ENCODE results near the gene CDK5R1. TPM values are rescaled to one million over a fixed set of nuclear protein-coding genes. Genes with fewer than 3 reads are reported as not detected.
A peak's percentile ranks its signal among the peaks of the same experiment; 100 is the strongest.

Gene CDK5R1
- total RNA-seq, 1 experiment from 2014 or later: 3.9 TPM

DNA sequence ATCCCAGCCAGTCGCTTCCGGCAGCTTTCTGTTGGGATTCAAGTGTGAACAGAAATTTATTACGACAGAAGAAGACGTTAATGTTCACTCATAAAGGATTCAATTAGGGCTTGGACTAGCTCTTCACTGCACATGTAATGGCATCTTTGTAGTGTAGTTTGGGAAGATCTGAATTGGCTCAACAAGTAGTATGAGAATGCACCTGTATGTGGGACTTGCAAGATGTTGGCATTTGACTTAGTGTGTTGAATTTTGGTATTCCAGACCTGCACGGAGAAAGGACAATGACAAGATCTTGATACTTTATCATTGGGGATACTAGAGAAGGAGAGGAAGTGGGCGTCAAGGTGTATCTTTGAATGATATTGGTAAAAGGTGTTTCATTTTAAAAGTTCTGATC lies 41.3 kb upstream of the CDK5R1 start:
- BruUV-seq (replicated peaks): TSS peak; percentile 58
- no peak for DNase-seq (ENCODE audit: low spot score)
- no peak for TF ChIP-seq EZH2 (IDR thresholded peaks at IDR 0.05; ENCODE audit: borderline replicate concordance, low read depth, low read length, poor library complexity, severe bottlenecking)
- TF ChIP-seq, protein P1, sequence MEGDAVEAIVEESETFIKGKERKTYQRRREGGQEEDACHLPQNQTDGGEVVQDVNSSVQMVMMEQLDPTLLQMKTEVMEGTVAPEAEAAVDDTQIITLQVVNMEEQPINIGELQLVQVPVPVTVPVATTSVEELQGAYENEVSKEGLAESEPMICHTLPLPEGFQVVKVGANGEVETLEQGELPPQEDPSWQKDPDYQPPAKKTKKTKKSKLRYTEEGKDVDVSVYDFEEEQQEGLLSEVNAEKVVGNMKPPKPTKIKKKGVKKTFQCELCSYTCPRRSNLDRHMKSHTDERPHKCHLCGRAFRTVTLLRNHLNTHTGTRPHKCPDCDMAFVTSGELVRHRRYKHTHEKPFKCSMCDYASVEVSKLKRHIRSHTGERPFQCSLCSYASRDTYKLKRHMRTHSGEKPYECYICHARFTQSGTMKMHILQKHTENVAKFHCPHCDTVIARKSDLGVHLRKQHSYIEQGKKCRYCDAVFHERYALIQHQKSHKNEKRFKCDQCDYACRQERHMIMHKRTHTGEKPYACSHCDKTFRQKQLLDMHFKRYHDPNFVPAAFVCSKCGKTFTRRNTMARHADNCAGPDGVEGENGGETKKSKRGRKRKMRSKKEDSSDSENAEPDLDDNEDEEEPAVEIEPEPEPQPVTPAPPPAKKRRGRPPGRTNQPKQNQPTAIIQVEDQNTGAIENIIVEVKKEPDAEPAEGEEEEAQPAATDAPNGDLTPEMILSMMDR (conservative IDR thresholded peaks at IDR 0.05; ENCODE audit: low read depth, low read length): no peak
- ChIA-PET POLR2A (ENCODE audit: low non-redundant PET) (interaction anchor here (0.7 kb wide), 1 partner anchor 68 kb away, joined by 4 read pairs; no protein-coding TSS in a partner anchor), CTCF (no interaction called here)
- Histone ChIP-seq H3K27me3 (replicated peaks; ENCODE audit: insufficient read depth, low read depth, low read length, poor library complexity) (no peaks in the 10 kb centered on the region), H3K27ac (ENCODE audit: low read depth, low read length, poor library complexity, severe bottlenecking) (peak overlapping the region; percentile 94), H3K4me3 (ENCODE audit: low read depth, low read length, poor library complexity, severe bottlenecking) (peak overlapping the region; percentile 87), H3K9me3 (ENCODE audit: low read depth, low read length, poor library complexity, severe bottlenecking) (no peaks in the 10 kb centered on the region), H3K4me1 (ENCODE audit: insufficient read depth, low read length, poor library complexity, severe bottlenecking) (peaks cover 11% of the 10 kb centered on the region), H3K36me3 (ENCODE audit: insufficient read depth, low read length, poor library complexity, severe bottlenecking) (peaks cover 20% of the 10 kb centered on the region)
- intact Hi-C loops (cut with micrococcal nuclease; ENCODE audit: unreplicated experiment): loop anchor here (10.0 kb wide), 1 partner anchor 91 kb away; the partner anchor contains the start of gene ZNF207

DNA sequence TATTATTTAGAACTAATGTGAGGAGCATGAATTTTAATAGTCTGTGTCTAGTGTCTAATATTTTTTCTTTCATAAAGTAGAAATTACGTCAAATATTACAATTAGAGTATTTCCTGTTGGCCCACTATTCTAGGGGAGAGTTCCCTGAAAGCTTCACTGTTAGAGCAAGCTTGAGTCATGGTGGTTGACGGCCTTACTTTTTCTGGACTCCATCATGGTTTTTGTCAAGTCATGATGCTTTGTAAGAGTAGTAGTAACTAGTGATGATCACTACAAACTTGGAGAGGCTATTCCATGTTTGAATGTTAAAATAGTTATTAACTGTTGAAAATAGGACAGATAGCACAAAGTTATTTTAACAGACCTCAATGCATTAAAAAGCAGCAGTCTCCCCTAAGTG lies 40.8 kb upstream of the CDK5R1 start:
- Histone ChIP-seq H3K4me1 (ENCODE audit: insufficient read depth, low read length, poor library complexity, severe bottlenecking) (peaks cover 11% of the 10 kb centered on the region), H3K27me3 (replicated peaks; ENCODE audit: insufficient read depth, low read depth, low read length, poor library complexity) (no peaks in the 10 kb centered on the region), H3K36me3 (ENCODE audit: insufficient read depth, low read length, poor library complexity, severe bottlenecking) (peaks cover 25% of the 10 kb centered on the region), H3K4me3 (ENCODE audit: low read depth, low read length, poor library complexity, severe bottlenecking) (peak overlapping the region; percentile 87), H3K9me3 (ENCODE audit: low read depth, low read length, poor library complexity, severe bottlenecking) (no peaks in the 10 kb centered on the region), H3K27ac (ENCODE audit: low read depth, low read length, poor library complexity, severe bottlenecking) (no peak overlapping the region)
- ChIA-PET POLR2A (ENCODE audit: low non-redundant PET) (no interaction called here), CTCF (no interaction called here)
- no TSS peak for BruUV-seq (replicated peaks)
- intact Hi-C loops (cut with micrococcal nuclease; ENCODE audit: unreplicated experiment): loop anchor here (10.0 kb wide), 1 partner anchor 91 kb away; the partner anchor contains the start of gene ZNF207
- TF ChIP-seq, protein P1 (conservative IDR thresholded peaks at IDR 0.05; ENCODE audit: low read depth, low read length): no peak
- TF ChIP-seq EZH2 (IDR thresholded peaks at IDR 0.05; ENCODE audit: borderline replicate concordance, low read depth, low read length, poor library complexity, severe bottlenecking): no peak
- DNase-seq (ENCODE audit: low spot score): peak; percentile 1

DNA sequence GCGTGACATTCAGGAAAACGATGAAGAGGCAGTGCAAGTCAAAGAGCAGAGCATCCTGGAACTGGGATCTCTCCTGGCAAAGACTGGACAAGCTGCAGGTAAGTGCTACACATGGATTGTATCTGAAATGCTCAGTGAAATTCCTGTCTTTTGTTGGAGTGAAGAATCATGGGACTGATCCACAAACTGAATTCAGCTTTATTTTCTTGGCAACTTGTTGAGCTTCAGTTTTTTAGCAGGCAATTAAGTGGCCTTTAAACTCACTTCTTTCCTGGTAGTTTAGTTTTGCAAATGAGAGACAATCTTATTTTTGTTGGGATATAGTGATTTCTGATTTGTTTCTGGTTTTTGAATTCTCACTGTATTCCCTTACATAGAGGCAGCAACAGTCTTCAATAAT lies 39.8 kb upstream of the CDK5R1 start:
- no TSS peak for BruUV-seq (replicated peaks)
- CTCF ChIA-PET: no interaction called here
- no peak overlapping the region for H3K27ac ChIP-seq (ENCODE audit: low read depth, low read length, poor library complexity, severe bottlenecking)

More for the DNA sequence above, 39.8 kb upstream of the CDK5R1 start:
- TF ChIP-seq, protein P1 (conservative IDR thresholded peaks at IDR 0.05; ENCODE audit: low read depth, low read length): no peak
- no peak for TF ChIP-seq EZH2 (IDR thresholded peaks at IDR 0.05; ENCODE audit: borderline replicate concordance, low read depth, low read length, poor library complexity, severe bottlenecking)
- intact Hi-C loops (cut with micrococcal nuclease; ENCODE audit: unreplicated experiment): loop anchor here (10.0 kb wide), 1 partner anchor 92 kb away; the partner anchor contains the start of gene ZNF207
- H3K9me3 ChIP-seq (ENCODE audit: low read depth, low read length, poor library complexity, severe bottlenecking): no peaks in the 10 kb centered on the region
- POLR2A ChIA-PET (ENCODE audit: low non-redundant PET): no interaction called here
- H3K4me1 ChIP-seq (ENCODE audit: insufficient read depth, low read length, poor library complexity, severe bottlenecking): peaks cover 11% of the 10 kb centered on the region
- peak overlapping the region; percentile 87 for H3K4me3 ChIP-seq (ENCODE audit: low read depth, low read length, poor library complexity, severe bottlenecking)
- H3K27me3 ChIP-seq (replicated peaks; ENCODE audit: insufficient read depth, low read depth, low read length, poor library complexity): no peaks in the 10 kb centered on the region
- no peak for DNase-seq (ENCODE audit: low spot score)
- peaks cover 32% of the 10 kb centered on the region for H3K36me3 ChIP-seq (ENCODE audit: insufficient read depth, low read length, poor library complexity, severe bottlenecking)

Data from A673 (cell line).